Pancreas (tissue), 10 donors: ENCODE data around the gene ITIH2. TPM values are rescaled to one million over a fixed set of nuclear protein-coding genes. Genes with fewer than 3 reads are reported as not detected.
A peak's percentile ranks its signal among the peaks of the same experiment; 100 is the strongest.

Experiments used
- ATAC-seq, 4 donors: fragments of 200-7000 bp; cut with Tn5 transposase; one replicate each; pipeline versions ENCODE4 v1.8.0 to v1.9.1; 2020; ENCODE audit warnings: mild to moderate bottlenecking in 4 of 4, moderate library complexity in 4 of 4
- DNase-seq, 6 donors: peaks; one replicate each; pipeline ENCODE4 v3.0.0-alpha.2; 2020
- FAIRE-seq: peaks from 2 replicates; lab custom pipeline; 2012; peaks lifted over from hg19 to GRCh38; lab: Jason Lieb, UNC
- H3K27ac ChIP-seq, 4 donors: fragments of 200-600 bp; sonication (generic); 1 replicate in 3 of 4; 2 replicates in 1 of 4; pipeline versions ENCODE4 v1.5.0 to v1.8.0; 2020
- H3K27me3 ChIP-seq, 4 donors: fragments of 200-600 bp; one replicate each; pipeline ENCODE4 v1.8.0; 2021
- H3K36me3 ChIP-seq, 3 donors: fragments of 200-600 bp; sonication (generic) in 1 of 3; one replicate each; pipeline versions ENCODE4 v1.5.0 to v1.8.0; 2020 to 2021
- H3K4me1 ChIP-seq, 3 donors: fragments of 200-600 bp; one replicate each; pipeline ENCODE4 v1.8.0; 2021
- H3K4me3 ChIP-seq, 4 donors: fragments of 200-600 bp; sonication (generic) in 2 of 4; one replicate each; pipeline versions ENCODE4 v1.5.0 to v1.8.0; 2020 to 2021
- H3K9me3 ChIP-seq, 4 donors: fragments of 200-600 bp; one replicate each; pipeline ENCODE4 v1.8.0; 2021
- CTCF ChIP-seq, 4 donors: fragments of 200-600 bp; sonication (generic) in 3 of 4; IDR thresholded peaks; one replicate each; pipeline versions ENCODE4 v1.5.0 to v1.8.0; 2021; ENCODE audit warnings: antibody characterized with exemption in 4 of 4
- whole genome bisulfite sequencing, 2 donors: extraction: QIAGEN DNeasy Blood & Tissue Kit; methylation state at CpG; one replicate each; pipeline ENCODE4 v1.1.7; 2013; 5-methylcytosine and 5-hydroxymethylcytosine counted together
- intact Hi-C, 3 donors: fragments of 100-400 bp; cut with DNase I; formaldehyde crosslinking; loops; one replicate each; pipeline versions ENCODE4 v1.11.1 to v1.14.2; 2022
- polyA plus RNA-seq, 2 donors: library from polyadenylated mRNA; stranded (reverse); fragments of 200-250 nt; gene quantifications; one replicate each; pipeline ENCODE4 v1.2.3, GENCODE V29; 2013
- total RNA-seq, 6 donors: library from RNA; stranded (reverse); fragmentation: NEBNext Ultra II Directional in 4 of 6; extraction: Animal tissue kit (Norgen Biotek cat#: 25700) in 4 of 6; gene quantifications; one replicate each; pipeline versions ENCODE4 v1.2.1 to v1.2.4, GENCODE V29; 2021 to 2023
- donor health status: healthy with polysubstance abuse.
- donor health status: DM: no; HTN: no; CAD: no; lungs with moderate emphysema.
- donor health status: DM: no; HTN: no; CAD: no.
- donor health status: control.
- donor health status: control.
- donor health status: Bipolar disorder and iron deficiency.
- donor health status: DM: yes; HTN: yes; CAD: no.
- donor health status: DM: no; HTN: no; CAD: no.
- donor health status: DM: no; HTN: no; CAD: no.
- donor health status: DM: yes; HTN: yes; CAD: no.

Gene ITIH2
- total and polyA plus RNA-seq, 8 donors, result 0.14 to 1.8 (median 0.98) TPM; not detected in 3

DNA sequence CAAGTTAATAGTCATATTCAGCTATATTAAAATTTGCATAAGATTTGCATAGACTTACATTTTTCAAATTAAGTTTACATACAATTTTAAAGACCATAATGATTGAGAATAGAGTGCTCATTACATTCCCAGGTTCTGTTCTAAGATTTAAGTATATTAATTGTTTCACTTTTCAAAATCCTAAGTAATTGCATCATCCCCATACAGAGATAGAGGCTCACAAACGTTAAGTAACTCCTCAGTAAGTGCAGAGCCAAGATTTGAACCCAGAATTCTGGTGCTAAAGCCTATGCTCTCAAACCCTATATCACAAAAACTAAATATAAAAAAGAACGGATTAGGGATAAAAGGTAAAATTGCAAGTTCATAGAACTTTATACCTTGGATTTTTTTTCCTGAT is 38.4 kb upstream of the ITIH2 start:
- 45 to 47% methylated on average over 2 of the region's 2 CpGs for WGBS, 2 donors

DNA sequence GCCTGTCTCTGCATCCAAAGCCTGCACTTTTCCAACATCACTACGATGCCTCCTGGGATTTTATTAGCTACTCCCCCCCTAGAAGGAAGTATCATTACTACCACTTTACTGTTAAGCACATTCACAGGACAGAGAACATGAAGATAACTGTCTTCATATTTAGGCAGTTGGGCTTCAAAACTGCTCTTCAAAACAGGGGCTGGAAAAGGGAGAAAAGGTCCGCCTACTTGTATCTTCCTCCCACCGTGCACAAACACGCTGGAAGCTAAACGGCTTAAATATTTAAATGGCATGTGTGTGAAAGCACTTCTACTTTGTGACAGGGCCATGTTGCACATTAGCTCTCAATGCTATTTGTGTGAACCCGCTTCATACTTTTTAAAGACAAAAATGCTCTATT is 37.3 kb upstream of the ITIH2 start:
- peaks cover 0 to 10% (median 3%) of the 10 kb centered on the region in 4 donors for H3K27me3 ChIP-seq
- WGBS, 2 donors, result 7 to 9% methylated on average over 6 of the region's 6 CpGs
- H3K4me1 ChIP-seq, result peaks cover 0 to 7% (median 0%) of the 10 kb centered on the region in 3 donors
- ATAC-seq, result no peak
- peak overlapping the region in 2 of 4 donors; percentile 59 to 61 for H3K4me3 ChIP-seq
- H3K27ac ChIP-seq, result no peak overlapping the region
- no peaks in the 10 kb centered on the region for H3K36me3 ChIP-seq
- no peaks in the 10 kb centered on the region for H3K9me3 ChIP-seq
- DNase-seq, result no peak
- TF ChIP-seq CTCF (IDR thresholded peaks at IDR 0.05), result no peak
- intact Hi-C loops, result no loop called here
- FAIRE-seq, result no peak

More for the DNA sequence above, 38.4 kb upstream of the ITIH2 start:
- DNase-seq (no peak), ATAC-seq (no peak), FAIRE-seq (no peak)
- H3K4me3 ChIP-seq, result no peak overlapping the region
- peaks cover 0 to 7% (median 0%) of the 10 kb centered on the region in 3 donors for H3K4me1 ChIP-seq
- intact Hi-C loops, result no loop called here
- no peak overlapping the region for H3K27ac ChIP-seq
- H3K36me3 ChIP-seq, result no peaks in the 10 kb centered on the region
- H3K9me3 ChIP-seq, result no peaks in the 10 kb centered on the region
- TF ChIP-seq CTCF (IDR thresholded peaks at IDR 0.05), result no peak
- peaks cover 0 to 10% (median 3%) of the 10 kb centered on the region in 4 donors for H3K27me3 ChIP-seq

DNA sequence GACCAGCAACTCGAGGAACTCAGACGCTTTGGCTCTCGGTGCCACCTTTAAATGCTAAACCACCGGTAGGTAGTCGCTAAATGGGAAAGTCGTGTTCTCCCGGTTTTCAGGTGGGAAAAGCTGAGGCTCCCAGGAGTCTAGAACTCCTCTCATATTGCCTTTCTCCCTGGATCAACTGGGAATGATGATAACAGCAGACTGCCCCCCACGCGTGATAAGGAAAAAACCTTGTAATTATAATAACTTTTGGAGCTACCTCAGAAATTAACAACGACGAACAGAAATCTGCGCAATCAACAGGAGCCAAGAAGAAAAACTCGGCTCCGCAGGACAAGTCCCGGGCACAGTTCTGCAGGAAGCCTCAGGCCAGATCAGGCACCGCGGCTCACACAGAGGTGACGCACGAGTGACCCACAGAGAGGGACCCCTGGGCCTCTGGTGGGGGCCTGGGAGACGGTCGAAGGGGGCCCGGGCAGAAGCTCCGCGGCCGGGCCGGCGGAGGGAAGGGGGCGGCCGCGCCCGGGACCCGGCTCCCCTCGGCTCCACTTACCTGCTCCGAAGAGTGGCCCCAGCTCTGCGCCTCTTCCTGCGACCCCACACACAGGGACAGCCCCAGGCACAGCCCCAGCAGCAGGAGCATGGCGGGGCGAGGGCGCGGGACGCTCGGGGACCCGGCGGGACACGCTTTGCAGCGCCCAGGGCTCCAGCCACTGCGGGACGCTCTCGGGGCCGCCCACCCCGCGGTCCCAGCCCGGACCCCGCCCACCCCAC is 36.7 kb upstream of the ITIH2 start, which contains the start of gene ITIH5:
Gene ITIH5 (minus strand): TSS at position 714 of the 771 bp plus-strand sequence. CDS start 74 bp downstream, at position 640.
- intact Hi-C loops, result no loop called here
- 0 to 1% methylated on average over 45 to 54 of the region's 54 CpGs for WGBS, 2 donors
- no peak for TF ChIP-seq CTCF (IDR thresholded peaks at IDR 0.05)
- ATAC-seq (peak; percentile 50 to 68 (median 62)), FAIRE-seq (no peak), DNase-seq (peak in 4 of 6 donors; percentile 16 to 76 (median 48))
- Histone ChIP-seq H3K9me3 (no peaks in the 10 kb centered on the region), H3K27me3 (peaks cover 0 to 10% (median 3%) of the 10 kb centered on the region in 4 donors), H3K36me3 (no peaks in the 10 kb centered on the region), H3K4me3 (peak within 1 kb of the TSS; percentile 35 to 61 (median 54)), H3K27ac (no peak within 1 kb of the TSS), H3K4me1 (peaks cover 0 to 7% (median 0%) of the 10 kb centered on the region in 3 donors)

DNA sequence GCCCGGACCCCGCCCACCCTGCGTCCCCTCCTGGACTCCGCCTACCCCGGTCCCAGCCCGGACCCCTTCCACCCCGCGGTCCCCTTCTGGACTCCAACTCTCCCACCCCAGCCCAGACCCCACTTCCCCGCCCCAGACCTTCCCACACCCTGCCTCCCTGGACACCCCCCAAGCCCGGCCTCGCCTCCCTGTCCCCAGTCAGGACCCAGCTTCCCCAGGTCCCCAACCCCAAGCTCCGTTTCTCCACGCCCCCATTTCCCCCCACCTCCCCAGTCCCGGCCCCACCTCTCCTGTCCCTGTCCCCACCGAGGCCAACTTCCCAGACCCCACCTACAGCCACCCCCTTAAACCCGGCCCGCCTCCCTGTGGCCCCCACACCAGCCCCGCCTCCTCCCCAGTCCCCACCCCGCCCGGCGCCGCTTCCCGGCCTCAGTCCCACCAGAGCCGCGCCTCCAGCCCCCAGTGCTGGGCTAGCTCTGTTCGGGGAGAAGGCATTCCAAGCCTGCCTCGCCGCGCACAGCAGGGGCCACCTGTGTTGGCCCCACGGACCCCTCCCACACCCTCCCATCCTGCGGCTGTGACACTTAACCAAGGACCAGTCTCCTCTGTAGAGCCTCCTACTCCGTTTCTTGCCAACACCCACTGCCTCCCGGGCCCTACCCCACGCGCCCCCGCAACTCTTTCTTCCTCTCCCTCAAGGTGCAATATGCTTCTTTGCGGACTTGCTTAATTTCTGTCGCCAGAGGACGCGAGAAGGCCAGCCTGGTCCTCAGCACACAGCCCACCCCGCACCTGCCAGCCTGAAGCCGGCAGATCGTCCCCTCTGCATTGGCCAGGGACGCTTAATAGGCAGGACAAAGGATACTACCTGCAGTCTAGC is 35.6 kb upstream of the ITIH2 start:
- 1 to 3% methylated on average over 25 to 44 of the region's 44 CpGs for WGBS, 2 donors
- DNase-seq (peak in 4 of 6 donors; percentile 4 to 57 (median 43)), ATAC-seq (peak; percentile 55 to 79 (median 62)), FAIRE-seq (no peak)
- Histone ChIP-seq H3K9me3 (no peaks in the 10 kb centered on the region), H3K27ac (no peak overlapping the region), H3K27me3 (peaks cover 0 to 9% (median 3%) of the 10 kb centered on the region in 4 donors), H3K4me3 (peak overlapping the region in 2 of 4 donors; percentile 16 to 61), H3K4me1 (peaks cover 0 to 7% (median 0%) of the 10 kb centered on the region in 3 donors), H3K36me3 (no peaks in the 10 kb centered on the region)
- intact Hi-C loops, result no loop called here
- TF ChIP-seq CTCF (IDR thresholded peaks at IDR 0.05), result no peak
